MM.1S (cell line): ENCODE results near the gene MAPK8IP2.

Source experiments
- CTCF ChIP-seq: fragments of 300-600 bp; sonication (generic); IDR thresholded peaks from 2 replicates; pipeline ENCODE4 v1.5.1; 2016; ENCODE audit warnings: antibody characterized with exemption, low read length, mixed read lengths
- EZH2 ChIP-seq: fragments of 300-600 bp; sonication (generic); optimal IDR thresholded peaks from 2 replicates; pipeline ENCODE3; 2017; ENCODE audit warnings: low read depth, mild to moderate bottlenecking, antibody characterized with exemption, low read length, mixed read lengths

DNA sequence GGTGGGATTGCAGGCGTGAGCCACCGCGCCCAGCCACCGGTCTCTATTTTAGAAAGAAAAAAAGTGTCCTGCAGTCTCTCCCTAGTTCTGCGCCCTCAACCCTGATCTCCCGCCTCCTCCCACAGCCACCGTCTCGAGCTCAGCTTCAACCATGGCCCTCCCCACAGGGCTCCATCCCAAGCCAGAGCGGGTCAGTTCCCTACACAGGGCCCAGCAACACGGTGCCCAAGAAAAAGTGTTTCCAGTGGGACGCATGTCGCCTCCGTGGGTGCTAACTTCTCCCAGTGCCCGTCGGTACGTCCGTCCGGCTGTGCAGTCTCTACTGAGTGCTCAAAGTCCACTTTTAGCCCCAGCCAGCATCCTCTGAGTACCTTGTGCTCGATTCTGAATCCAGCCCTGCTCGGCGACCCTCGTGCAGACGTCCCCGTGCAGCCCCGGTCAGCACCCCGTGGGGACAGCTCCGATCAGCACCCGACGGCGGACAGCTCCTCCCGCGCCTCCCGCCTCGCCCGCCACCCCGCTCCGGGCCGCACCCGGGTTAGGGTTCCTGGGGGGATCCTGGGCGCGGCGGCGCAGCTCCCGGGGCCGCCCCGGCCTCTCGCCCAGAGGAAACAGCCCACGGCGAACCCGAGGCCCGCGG, 657 bp upstream of the MAPK8IP2 start:
- TF ChIP-seq CTCF (no peak), EZH2 (no peak)
